H7 (cell line): Measurements from ENCODE around the gene GORASP2. TPM values are rescaled to one million over a fixed set of nuclear protein-coding genes. Genes with fewer than 3 reads are reported as not detected.
"Not testable (repeated sequence)": the region's sequence is repeated elsewhere in the genome, so short reads cannot be mapped to it uniquely, and the experiment has no call there.

ENCODE experiments used
- DNase-seq: peaks from one replicate; pipeline ENCODE4 v3.0.0; 2012
- H3K27me3 ChIP-seq: 2 replicates; pipeline ENCODE4 v1.6.0; 2011; ENCODE audit warnings: mild to moderate bottlenecking, low read length; ENCODE audit not compliant: control insufficient read depth, insufficient read depth
- H3K36me3 ChIP-seq: replicated peaks from 2 replicates; pipeline ENCODE4 v1.5.1; 2011; ENCODE audit warnings: low read length; ENCODE audit not compliant: control insufficient read depth, insufficient read depth
- H3K4me3 ChIP-seq: 2 replicates; pipeline ENCODE4 v1.5.1; 2011; ENCODE audit warnings: low read depth, mild to moderate bottlenecking, control low read depth, low read length, moderate library complexity; ENCODE audit not compliant: insufficient read depth
- total RNA-seq: library from RNA; depleted of rRNA; stranded (reverse); fragments of >200 nt; shearing (Covaris generic); gene quantifications from 2 replicates; pipeline ENCODE4 v1.2.3, GENCODE V29; 2014

Gene GORASP2
- total RNA-seq, 1 experiment from 2014 or later, result 49.1 TPM

- no peak for DNase-seq
- Histone ChIP-seq H3K27me3 (no peaks in the 10 kb centered on the region), H3K4me3 (no peak overlapping the region), H3K36me3 (no peaks in the 10 kb centered on the region)
These were observed 17.7 kb upstream of the GORASP2 start for GRCh38 chr2:170911314-170911889.

GRCh38 chr2:170914994-170915666 lies 13.9 kb upstream of the GORASP2 start:
- not testable (repeated sequence) for H3K4me3 ChIP-seq, DNase-seq, H3K36me3 ChIP-seq, H3K27me3 ChIP-seq

GRCh38 chr2:170917219-170917913 lies 11.7 kb upstream of the GORASP2 start:
- H3K4me3 ChIP-seq, result peak overlapping the region; percentile 30
- H3K27me3 ChIP-seq, result no peaks in the 10 kb centered on the region
- H3K36me3 ChIP-seq, result no peaks in the 10 kb centered on the region
- peak; percentile 30 for DNase-seq

DNA sequence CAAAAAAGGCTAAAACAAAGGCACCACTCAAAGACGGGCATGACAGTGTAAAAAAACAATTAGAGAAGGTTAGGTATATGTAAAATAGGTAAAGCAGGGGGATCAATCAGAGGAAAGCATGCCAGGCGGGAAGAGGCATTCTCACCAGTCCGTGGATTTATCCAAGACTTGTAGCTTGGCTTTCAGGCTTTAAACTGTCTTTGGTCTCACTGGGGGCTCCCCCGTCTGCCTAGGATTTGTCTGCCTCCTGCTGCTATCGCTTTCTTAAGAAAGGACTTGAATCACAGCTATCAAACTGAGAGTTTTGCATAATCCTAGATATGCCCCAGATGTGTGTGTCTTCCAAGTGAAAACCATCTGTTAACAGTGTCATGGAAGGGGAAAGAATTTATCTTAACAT lies 11.1 kb upstream of the GORASP2 start:
- no peak for DNase-seq

DNA sequence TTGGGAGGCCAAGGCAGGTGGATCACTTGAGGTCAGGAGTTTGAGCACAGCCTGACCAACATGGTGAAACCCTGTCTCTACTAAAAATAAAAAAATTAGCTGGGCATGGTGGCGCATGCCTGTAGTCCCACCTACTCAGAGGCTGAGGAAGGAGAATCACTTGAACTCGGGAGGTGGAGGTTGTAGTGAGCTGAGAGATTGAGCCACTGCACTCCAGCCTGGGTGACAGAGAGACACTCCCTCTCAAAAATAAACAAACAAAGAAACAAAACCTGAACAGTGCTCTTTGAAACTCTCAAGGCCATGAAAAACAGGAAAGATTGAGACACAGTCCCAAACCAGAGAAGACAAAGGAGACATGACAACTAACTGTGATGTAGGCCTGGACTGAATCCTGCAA lies 7.2 kb upstream of the GORASP2 start:
- H3K36me3 ChIP-seq, H3K4me3 ChIP-seq, DNase-seq, H3K27me3 ChIP-seq: not testable (repeated sequence)

More for the DNA sequence above, 11.1 kb upstream of the GORASP2 start:
- Histone ChIP-seq H3K4me3 (no peak overlapping the region), H3K27me3 (no peaks in the 10 kb centered on the region), H3K36me3 (no peaks in the 10 kb centered on the region)

- no peak for DNase-seq
- H3K36me3 ChIP-seq, result no peaks in the 10 kb centered on the region
- no peaks in the 10 kb centered on the region for H3K27me3 ChIP-seq
- no peak overlapping the region for H3K4me3 ChIP-seq
These were observed 6.2 kb upstream of the GORASP2 start for GRCh38 chr2:170922634-170923494.

- Histone ChIP-seq H3K4me3 (no peak overlapping the region), H3K36me3 (no peaks in the 10 kb centered on the region), H3K27me3 (no peaks in the 10 kb centered on the region)
- DNase-seq, result no peak
These were observed 5.3 kb upstream of the GORASP2 start for GRCh38 chr2:170923799-170924198.

DNA sequence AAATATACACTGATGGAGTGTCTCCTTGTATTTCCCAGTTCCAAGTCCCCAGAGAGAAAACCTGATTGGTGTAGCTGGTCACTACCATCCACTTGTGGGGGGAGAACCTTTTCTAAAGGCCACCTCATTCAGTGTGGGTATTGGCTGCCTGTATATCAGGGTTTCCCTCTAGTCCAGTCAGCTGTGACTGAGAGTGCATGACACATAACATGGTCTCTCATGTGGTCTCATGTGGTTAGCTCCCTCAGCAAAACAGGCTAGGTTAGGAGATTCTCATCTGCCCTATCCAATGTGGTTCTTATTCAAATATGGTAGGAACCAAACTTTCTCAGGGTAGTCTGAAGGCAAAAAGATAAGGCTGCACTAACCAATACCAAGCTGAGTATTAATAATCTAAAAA lies 4.1 kb upstream of the GORASP2 start:
- DNase-seq, result no peak
- no peaks in the 10 kb centered on the region for H3K27me3 ChIP-seq
- H3K36me3 ChIP-seq, result no peaks in the 10 kb centered on the region
- no peak overlapping the region for H3K4me3 ChIP-seq

DNA sequence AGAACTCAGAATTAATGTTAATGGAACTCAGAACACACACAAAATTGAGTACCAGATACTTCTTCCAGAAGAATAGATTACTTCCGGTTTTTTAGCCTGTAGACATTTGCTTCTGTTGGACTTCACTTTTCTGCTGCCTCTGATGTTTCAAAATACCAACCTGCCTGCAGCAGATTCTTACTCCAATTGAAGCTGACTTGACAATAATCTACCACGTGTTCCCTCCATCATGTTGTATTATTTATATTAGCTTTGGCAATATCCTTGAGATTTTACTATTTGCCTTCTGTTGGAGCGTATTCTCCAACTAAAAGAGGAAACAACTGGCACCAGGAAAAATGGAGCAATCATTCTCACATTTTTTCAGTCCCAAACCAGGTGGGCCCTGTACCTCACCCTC lies 3.1 kb upstream of the GORASP2 start:
- H3K4me3 ChIP-seq, result no peak overlapping the region
- DNase-seq, result no peak
- H3K36me3 ChIP-seq, result no peaks in the 10 kb centered on the region
- H3K27me3 ChIP-seq, result no peaks in the 10 kb centered on the region

GRCh38 chr2:170926743-170927297 lies 2.2 kb upstream of the GORASP2 start:
- H3K36me3 ChIP-seq, result no peaks in the 10 kb centered on the region
- H3K4me3 ChIP-seq, result no peak overlapping the region
- H3K27me3 ChIP-seq, result no peaks in the 10 kb centered on the region
- no peak for DNase-seq

DNA sequence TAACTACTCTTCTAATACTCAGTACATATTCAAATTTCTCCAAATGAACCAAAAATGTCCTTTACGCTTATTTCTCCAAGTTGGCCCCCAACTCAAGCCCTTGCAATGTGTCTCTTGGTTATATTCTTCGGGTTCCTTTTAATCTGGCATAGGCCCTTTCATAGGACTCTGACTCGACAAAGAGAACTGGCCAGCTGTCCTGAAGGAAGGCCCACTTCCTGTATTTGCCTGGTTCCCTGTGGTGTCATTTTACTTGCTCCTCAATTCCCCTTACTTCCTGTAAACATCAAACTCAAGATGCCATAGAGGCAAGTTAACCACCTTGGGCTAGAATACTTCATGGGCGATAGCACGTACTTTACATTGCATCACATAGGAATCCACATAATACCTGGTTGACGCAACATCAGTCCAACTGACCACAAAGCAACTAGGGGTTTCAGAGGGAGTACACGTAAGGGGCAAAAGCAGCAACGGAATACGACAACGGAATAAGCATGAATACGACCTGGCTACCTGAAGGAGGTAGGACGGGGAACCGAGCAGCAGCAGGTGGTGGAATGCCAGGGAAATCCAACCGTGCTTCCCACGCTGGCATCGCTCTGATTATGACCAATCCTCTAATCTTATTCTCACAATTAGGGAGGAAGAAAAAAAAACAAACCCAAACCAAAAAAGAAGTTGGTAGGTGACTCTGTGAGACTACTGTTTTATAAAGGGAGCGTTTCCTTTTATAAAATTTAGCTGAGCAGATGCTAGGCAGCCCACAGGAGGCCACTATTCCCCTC lies 823 bp upstream of the GORASP2 start:
- DNase-seq, result peak; percentile 47
- Histone ChIP-seq H3K4me3 (peak overlapping the region; percentile 29; the same call in 1 of the 2 replicates), H3K36me3 (no peaks in the 10 kb centered on the region), H3K27me3 (no peaks in the 10 kb centered on the region)

- H3K4me3 ChIP-seq, result peak overlapping the region; percentile 88
- H3K36me3 ChIP-seq, result no peaks in the 10 kb centered on the region
- DNase-seq, result peak; percentile 86
- H3K27me3 ChIP-seq, result no peaks in the 10 kb centered on the region
These were observed 615 bp downstream of the GORASP2 start for GRCh38 chr2:170929686-170930050.

DNA sequence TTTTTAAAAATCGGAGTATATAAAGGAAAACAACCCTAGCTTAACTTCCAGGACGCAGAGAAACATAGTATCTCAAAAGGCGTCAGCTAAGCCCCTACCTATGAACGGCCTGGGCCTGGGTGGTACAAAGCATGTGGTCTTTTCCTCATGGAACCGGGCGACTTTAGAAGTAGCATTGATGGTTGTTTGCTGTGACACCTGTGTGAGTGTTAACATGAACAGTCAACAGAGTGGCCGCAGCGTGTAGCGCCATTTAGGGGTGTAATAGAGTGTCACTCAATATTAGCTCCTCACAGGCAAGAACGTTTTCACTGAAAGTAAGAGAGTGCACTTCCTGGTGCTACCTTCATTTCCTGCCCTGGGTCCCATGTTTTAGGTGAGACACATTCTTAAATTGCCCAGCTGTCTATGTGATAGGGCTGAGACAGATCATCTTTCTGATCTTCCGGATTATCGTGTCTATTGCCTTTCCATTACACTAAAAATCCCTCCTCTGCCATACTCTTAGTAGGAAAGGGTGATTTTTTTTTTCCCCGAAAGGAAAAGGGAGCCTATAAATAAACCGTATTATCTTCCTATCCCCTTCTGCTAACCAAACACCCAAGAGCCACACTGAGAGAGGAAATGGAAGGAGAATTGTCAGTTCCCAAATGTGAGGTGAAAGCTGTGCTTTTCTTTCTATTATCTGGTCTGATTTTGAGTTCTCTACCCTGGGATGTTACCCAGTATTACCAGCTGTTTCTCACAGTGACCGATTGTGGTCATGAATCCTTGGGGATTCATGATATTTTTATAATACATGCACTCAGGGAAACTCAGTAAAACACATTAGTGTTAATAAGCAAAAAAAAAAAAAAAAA lies 1.3 kb downstream of the GORASP2 start:
- no peaks in the 10 kb centered on the region for H3K36me3 ChIP-seq
- H3K27me3 ChIP-seq, result no peaks in the 10 kb centered on the region
- peak; percentile 28 for DNase-seq
- H3K4me3 ChIP-seq, result peak overlapping the region; percentile 88
